DMS53 treated with DMSO at 0.1 percent for 48 hours (cell line): ENCODE data around the gene TGIF1.
A peak's percentile ranks its signal among the peaks of the same experiment; 100 is the strongest.
"Not testable (repeated sequence)": the region's sequence is repeated elsewhere in the genome, so short reads cannot be mapped to it uniquely, and the experiment has no call there.

ENCODE experiments used
- DNase-seq: peaks from one replicate; lab custom pipeline; 2025; ENCODE audit not compliant: unreplicated experiment; lab: John Stamatoyannopoulos, UW

Gene TGIF1

DNA sequence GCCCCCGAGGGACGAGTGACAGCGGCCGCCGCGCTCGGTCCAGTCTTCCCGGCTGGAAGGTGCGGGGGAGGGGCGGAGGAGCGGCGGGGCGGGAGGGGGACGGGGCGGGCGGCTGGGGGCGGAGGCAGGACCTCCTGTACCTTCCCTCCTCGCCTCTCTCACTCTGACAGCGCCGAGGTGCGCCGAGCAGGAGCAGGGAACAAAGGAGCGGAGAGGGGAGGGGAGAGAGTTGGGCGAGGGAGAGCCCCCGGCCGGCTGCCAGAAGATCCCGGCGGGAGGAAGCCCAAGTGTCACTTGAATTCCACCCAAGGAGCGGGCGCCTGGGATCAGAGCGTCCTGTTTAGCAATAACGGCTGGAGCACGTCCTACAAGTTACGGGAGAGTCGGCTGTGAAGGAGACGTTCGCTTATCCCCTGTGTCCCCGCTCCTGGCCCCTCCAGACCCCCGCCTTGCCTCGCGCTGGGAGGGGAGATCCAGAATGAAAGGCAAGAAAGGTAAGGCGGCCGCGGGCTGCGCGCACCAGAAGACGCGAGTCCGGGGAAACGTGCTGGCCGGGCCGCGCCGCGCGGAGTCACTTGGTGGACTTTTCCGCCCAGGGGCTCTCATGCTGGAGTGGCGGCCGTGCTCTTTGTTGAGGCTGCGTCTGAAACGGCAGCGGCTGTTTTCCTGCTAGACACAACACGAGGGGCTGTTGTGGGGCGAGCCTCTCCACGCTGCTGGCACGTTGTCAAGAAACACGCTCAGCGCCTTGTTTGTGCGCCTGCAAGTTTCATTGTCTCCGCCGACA, at the start of gene TGIF1:
TGIF1 (plus strand) TSS at position 161 of the 787 bp plus-strand sequence; CDS start at position 479, 318 bp downstream.
- DNase-seq = peak; percentile 79

DNA sequence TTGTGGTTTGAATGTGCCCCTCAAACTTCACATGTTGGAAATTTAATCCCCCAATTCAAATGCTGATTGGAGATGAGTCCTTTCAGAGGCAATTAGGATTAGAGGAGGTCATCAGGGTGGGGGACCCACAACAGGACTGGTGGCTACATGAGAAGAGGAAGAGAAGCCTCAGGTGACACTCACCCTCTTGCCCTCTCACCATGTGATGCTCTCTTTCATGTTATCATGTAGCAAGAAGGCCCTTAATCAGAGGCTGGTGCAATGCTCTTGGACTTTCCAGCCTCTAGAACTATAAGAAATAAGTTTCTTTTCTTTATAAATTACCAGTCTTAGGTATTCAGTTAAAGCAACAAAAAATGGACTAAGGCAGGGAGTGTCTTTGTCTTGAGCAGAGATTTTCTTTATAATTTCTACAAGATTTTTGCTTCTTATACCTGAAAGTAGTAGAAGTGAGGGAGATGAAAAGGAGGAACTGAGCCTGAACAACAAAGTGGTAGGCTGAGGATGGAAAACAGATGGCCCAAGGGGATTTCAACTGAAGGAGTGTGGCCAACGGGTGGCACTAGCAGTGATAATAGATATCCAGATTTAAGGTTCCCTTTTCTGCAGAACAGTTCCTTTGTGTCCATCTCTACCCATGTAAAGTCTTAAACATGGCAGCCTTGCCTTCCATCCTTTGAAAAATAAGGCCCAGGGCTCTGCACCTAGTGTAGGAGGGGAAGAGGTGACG, 49.2 kb upstream of the TGIF1 start:
- no peak for DNase-seq

DNA sequence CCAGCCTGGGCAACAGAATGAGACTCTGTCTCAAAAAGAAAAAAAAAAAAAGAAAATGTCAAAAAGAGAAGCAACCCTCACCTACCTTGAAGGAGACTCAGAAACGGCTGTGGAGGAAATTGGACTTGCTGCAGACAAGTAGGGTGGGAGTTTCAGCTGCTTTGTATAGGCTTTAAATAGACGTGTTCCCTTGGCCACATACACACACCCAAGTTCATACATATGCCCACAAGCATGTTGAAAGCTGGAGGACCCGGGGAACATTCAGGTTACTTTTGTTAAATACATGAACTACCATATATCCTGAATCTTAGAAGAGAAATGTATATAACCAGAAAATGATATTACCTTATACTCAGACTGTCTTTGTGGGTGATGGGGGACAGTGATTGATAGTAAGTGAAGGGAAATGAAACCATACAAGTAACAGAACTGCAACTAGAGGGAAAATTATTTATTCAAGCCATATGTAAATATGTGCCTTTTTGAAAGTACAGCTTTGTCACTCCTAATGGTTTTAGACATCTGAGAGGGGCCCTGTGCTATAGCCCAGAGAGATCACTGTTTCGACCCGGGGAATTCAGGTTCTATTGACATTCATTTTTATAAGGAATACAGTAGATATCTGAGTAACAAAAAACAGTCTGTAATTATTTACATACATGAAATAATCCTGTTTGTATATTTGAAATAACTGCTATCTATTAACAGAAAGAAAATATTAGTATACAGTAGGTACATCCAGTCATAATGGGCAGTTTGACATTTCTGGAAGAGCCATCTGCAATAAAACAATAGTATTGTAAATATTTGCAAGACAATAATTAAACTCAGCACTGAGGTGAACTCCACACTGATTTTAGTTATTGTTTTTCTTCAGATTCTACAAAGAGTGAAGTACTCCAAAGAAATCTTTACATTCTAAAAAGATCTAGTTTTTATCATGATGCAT, 48.0 kb upstream of the TGIF1 start:
- no peak for DNase-seq

DNA sequence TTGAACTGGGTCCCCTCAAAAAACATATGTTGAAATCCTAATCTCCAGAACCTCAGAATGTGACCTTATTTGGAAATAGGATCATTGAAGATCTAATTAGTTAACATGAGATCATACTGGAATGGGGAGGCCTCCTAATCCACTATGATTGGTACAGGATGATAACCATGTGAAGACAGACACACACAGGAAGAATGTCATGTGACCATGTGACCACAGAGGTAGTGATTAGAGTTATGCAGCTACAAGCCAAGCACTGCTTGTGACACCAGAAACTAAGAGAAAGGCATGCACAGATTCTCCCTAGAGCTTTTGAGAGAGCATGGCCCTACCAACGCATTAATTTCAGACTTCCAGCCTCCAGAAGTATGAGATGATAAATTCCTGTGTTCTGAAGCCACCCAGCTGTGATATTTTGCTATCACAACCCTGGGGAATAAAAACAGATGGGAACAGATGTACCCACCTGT, 47.0 kb upstream of the TGIF1 start:
- DNase-seq = no peak

DNA sequence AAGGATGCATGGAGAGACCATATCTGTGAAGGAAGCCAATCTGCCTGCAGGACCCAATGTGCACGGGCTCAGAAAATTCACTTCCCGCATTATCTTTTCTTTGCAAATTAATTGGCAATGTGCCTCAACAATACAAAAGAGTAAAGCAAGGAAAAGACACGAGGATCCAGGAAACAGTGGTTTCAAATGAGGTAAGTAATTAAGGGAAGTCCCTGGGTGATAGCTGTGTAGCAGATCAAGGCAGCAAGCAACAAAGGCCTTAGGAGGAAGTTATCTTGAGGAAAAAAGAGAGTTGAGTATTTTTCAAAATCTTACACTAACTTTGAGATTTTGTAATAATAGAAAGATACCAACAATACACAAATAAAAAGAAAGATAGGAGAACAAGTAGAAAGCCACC, 44.3 kb upstream of the TGIF1 start:
- DNase-seq = no peak

DNA sequence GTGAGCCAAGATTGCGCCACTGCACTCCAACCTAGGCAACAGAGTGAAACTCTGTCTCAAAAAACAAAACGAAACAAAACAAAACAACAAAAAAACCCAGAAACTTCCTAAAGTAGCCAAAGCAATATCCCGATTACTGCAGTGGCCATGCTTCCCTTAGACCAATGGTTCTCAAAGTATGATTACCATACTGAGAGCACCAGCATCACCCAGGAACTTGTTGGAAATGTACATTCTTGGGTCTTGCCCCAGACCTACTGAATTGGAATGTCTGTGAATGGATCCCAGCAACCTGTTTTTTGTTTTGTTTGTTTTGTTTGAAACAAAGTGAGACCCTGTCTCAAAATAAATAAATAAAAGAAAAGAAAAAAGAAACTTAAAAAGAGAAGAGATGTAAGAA, 41.9 kb upstream of the TGIF1 start:
- no peak for DNase-seq

DNA sequence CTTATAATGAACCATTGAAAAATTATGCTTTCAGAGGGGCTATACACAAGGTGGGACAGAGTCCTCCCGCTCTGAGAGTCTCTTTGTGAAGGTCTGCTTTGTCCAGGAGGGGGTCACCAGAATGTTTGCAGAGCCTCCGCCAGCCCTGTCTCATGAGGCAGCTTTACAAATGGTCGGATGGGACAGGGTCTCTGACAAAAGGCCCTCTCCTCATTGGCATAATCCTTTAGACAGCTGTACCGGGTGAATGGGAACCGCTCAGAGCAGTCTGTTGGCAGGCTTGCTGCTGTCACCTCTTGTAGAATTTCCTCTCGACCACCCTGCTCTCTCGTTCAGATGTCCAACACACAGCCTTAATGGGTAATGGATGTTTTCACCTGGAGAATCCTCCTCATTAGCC, 40.2 kb upstream of the TGIF1 start:
- DNase-seq = no peak

DNA sequence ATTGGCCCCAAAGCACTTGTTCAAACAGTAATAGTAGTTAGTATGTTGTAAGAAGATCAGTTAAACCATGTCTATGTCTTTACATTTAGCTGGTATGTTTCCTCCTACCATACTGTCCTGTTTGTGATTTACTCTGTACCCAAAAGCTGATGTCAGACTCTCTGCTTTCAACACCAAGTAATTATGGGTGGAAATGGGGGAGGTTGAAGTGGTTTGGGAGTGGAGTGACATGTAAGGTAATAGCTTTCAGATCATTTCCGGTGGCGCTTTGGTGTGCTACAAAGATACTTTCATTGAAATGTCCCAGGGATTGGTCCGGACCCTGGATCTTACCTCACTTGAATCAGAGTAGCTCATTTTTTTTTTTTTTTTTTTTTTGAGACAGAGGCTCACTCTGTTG, 39.7 kb upstream of the TGIF1 start:
- DNase-seq = no peak

DNA sequence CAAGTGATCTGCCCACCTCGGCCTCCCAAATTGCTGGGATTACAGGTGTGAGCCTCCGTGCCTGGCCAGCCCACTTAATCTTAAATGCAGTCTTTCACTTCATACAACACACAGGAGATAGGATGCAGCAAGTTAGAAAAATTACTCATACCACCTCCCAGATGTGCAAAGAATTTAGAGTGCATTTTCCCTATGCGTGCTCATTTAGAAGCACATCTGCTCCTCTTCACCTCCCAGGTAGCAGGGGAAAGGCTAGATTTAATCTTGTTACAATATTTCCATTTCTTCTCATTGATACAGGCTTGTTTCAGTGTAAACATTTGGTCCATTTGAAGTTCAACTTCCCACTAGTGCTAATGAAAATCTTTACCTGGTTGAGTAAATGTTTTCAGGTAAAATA, 39.1 kb upstream of the TGIF1 start:
- not testable (repeated sequence) for DNase-seq

DNA sequence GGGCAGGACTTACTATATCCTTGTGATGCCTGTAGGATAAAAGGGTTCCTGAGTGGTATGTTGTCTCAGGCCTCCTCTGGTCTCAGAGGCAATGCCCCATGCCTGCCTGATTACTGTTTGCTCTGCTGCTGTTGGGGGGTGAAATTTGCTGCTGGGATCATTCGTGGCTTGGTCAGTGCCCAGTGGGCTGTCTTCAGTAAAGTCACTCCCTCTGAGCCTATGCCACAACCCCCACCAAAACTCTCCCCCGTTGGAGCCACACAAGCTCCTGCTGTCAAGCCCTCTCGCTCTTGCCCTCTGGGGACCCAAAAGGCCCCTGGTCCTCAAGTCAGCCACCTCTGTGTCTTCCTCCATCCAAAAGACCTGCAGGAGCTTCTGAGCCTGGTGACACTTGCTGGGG, 38.6 kb upstream of the TGIF1 start:
- peak; percentile 63 for DNase-seq

DNA sequence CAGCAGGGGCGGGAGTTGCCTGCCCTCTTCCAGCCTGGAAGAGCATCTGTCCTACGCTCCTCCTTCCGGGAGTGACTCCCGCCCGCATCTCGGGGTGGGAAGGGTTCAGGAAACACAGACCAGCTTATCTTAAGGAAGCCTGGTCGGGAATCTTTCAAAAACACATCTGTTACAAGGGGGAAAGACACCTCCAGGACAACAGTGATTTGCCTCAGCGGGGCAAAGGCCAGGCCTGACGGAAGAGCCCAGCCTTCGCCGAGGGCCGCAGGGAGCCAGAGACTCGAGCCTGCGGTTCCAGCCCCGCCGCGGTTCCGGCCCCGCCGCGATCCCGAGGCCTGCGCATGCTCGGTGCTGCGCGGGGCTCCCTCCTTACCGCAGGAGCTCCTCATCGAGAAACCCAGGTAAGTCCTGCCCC, 38.1 kb upstream of the TGIF1 start:
- peak; percentile 91 for DNase-seq

DNA sequence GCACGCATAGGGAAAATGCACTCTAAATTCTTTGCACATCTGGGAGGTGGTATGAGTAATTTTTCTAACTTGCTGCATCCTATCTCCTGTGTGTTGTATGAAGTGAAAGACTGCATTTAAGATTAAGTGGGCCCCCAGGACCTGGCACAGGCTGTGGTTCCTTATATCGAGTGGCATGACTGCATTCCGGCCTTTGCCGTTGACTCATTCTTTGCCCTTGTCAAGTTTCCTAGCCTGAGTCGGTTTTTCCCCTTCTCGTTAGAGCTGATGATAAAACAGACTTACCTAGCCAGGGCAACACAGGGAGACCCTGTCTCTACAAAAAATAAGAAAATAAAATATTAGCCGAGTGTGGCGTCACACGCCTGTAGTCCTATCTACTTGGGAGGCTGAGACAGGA, 37.4 kb upstream of the TGIF1 start:
- peak; percentile 92 for DNase-seq

DNA sequence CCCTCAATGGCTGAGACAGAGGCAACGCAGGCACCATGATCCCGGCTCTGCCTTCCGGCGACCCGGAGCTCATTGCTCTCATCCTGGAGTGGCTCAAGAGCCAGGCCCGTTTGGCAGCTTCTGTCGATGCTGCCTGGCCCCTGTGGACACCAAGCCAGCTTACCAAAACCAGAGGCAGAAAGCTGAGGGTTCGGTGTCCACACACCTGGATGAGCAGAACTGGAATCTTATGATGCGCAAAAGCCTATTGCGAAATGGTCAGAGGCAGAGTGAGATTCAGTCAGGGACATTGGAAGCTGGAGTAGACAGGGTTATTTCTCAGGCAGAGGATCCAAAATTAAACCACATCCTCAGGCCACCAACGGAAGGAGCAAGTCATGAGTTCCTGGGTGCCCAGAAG, 34.9 kb upstream of the TGIF1 start:
- no peak for DNase-seq

DNA sequence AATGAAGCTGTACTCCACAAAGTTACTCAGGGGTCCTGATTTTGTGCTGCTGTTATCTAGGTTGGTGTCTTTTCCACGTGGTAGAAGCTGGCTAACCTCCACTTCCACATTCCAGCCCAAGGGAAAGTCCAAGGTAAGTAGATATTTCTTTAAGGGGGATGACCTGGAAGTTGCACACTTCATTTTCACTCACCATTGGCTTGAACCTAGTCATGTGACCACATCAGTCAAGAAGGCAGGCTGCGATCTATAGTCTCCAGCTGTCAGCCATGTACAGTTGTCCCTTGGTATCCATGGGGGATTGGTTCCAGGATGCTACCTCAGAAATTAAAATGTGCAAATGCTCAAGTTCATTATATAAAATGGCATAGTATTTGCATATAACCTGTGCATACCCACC, 31.9 kb upstream of the TGIF1 start:
- no peak for DNase-seq

DNA sequence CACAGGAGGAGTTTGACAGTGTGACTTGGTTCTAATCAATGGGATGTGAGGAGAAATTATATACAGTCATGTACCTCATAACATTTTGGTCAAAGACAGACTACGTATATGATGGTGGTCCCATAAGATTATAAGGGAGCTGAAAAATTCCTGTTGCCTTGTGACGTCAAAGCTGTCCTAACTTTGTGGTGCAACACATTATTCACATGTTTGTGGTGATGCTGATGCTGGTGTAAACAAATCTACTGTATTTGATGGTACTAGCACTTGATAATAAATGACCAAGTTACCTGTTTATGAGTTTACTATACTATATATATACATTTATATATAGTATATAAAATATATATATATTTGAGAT, 29.1 kb upstream of the TGIF1 start:
- no peak for DNase-seq

DNA sequence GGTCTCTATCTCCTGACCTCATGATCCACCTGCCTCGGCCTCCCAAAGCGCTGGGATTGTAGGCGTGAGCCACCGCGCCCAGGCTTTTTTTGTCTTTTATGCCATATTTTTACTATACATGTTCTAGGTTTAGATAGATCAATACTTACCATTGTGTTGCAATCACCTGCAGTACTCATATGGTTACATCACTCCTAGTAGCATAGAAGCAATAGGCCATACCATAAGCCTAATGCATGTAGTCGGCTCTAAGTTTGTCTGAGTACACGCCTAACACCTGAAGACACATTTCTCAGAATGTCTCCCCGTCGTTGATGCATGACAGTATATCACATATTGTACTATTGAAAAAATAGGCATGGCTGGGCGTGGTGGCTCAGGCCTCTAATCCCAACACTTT, 27.1 kb upstream of the TGIF1 start:
- DNase-seq = no peak

DNA sequence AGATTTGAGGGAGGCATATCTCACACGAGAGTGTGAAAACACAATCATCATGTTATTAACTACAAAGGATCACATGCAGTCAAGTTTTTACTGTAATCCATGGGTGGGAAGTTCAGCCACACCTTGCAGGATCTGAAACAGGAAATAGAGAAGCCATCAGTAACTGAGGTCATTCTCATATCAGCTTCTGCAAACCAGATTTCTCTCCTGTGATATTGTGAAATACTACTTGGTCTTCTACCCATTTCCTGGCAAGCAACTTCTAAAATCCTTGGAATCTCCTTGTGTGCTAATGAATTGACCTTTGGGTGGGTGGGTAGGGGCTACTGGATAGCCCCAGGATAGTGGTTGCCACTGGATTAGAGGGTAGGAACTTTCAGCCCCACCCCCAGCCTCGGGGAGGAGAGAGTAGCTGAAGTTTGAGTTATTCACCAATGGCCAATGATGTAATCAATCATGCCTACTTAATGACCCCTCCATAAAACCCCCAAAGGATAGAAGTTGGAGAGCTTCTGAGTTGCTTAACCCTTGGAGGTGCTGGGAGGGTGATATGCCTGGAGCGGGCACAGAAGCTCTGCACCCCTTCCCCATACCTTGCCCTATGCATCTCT, 25.6 kb upstream of the TGIF1 start:
- no peak for DNase-seq

DNA sequence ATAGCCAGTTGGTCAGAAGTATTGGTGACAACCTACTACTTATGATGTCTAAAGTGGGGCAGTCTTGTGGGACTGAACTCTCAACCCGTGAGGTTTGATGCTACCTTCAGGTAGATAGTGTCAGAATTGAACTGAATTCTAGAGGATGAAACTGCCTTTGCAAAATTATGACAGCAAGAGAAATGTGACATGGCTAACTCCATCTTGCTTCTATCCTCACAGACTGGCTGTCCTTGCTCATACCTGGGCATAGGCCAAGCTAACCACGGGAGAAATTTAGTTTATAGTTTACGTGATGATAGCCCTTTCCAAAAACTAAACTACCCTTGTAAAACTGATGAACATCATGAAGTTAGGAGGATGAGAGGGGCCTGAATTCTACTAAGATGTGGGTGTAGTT, 24.9 kb upstream of the TGIF1 start:
- no peak for DNase-seq

DNA sequence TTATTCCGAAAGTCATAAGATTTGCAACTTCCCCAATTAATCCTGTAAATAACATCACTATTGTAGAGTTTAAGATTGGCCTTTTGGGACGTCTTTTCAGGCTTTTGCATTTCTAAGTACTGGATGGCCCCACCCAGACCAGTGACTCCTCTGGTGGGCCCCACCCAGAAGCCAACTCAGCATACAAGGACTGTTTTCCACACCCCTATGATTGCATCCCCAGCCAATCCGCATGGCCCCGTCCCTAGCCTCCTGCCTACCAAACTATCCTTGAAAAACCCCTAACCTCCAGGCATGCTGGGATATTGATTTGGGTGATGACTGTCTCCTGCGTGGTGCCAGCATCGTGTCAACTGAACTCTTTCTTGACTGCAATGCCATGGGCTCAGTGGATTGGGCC, 24.5 kb upstream of the TGIF1 start:
- DNase-seq = no peak

DNA sequence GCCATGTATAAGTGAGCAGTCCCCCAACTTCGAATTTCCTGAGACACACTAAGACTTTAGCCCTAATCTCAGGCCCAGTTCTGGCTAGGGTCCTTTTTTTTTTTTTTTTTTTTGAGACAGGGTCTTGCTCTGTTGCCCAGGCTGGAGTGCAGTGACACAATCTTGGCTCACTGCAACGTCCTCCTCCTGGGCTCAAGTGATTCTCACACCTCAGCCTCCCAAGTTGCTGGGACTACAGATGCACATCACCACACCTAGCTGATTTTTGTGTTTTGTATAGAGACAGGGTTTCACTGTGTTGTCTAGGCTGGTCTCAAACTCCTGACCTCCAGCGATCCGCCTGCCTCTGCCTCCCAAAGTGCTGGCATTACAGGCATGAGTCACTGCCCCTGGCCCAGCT, 23.9 kb upstream of the TGIF1 start:
- no peak for DNase-seq

DNA sequence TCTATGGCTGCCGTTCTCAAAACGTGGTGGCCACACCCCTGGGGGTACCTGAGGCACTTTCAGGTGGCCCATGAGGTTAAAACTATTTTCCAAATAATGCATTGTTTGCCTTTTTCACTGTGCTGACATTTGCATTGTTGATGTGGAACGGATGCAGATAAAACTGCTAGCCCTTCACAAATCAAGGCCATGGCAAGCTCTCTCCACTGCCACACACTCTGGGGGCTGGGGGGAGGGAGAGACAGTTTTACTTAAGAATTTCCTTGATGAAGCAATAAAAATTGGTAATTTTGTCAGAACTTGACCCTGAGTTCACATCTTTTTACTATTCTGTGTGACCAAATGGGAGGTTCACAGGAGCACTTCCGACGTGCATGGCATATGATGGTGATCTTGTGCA, 22.0 kb upstream of the TGIF1 start:
- DNase-seq = no peak
